Right hindlimb (tissue), 1 donor: ENCODE data around the gene NR5A2.

Source experiments
- DNase-seq: peaks from one replicate; pipeline ENCODE4 v3.0.0-alpha.2; 2018

Gene NR5A2

GRCh38 chr1:200128944-200129879, 101.7 kb downstream of the NR5A2 start:
- DNase-seq, result no peak

DNA sequence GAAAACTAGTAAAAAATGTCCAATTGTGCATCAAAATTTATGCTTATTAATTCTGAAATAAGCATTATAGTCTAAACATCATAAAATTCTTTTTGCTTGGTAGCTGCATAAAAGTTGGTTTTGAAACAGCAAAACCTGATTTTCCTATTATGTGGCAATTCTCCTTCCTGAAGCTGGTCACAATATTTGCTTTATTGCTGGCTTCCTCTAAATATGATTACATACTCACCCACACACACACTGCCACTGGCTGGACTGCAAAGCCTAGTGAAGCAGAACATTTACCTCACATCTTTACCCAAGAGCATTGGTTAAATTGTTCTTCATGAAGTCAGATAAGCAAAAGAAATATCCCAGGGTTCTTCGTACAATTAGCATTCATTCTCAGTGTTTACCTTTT, 103.0 kb downstream of the NR5A2 start:
- no peak for DNase-seq

DNA sequence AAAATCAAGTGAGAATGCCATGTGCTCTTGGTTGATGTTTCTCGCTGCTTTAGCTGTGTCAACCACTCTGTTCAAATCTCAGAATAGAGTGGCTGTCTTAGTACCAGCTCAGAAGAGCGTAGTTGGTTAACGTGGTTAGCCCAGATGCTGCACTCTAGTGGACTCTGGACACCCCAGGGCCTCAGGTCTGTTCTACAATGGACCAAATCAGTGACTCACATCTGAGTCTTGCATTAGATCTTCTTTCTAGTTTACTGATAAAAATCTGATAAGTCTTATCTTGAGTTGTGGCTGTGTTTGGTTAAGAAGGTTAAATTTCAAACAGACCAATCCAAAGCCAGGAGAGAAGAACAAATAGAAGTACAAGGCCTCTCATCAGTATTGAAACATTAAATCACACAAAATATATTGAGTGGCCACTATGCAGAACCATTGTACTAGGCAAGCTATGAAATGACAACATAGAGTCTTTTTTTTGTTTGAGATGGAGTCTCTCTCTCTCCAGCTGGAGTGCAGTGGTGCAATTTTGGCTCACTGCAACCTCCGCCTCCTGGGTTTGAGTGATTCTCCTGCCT, 104.1 kb downstream of the NR5A2 start:
- DNase-seq, result no peak

- DNase-seq, result no peak
Measured at GRCh38 chr1:200133123-200133522, 105.6 kb downstream of the NR5A2 start.

- no peak for DNase-seq
Measured at GRCh38 chr1:200134116-200134515, 106.6 kb downstream of the NR5A2 start.

GRCh38 chr1:200136384-200136783, 108.9 kb downstream of the NR5A2 start:
- DNase-seq, result no peak

GRCh38 chr1:200139661-200140250, 112.2 kb downstream of the NR5A2 start:
- no peak for DNase-seq

- DNase-seq, result no peak
Measured at GRCh38 chr1:200143347-200143746, 115.8 kb downstream of the NR5A2 start.

DNA sequence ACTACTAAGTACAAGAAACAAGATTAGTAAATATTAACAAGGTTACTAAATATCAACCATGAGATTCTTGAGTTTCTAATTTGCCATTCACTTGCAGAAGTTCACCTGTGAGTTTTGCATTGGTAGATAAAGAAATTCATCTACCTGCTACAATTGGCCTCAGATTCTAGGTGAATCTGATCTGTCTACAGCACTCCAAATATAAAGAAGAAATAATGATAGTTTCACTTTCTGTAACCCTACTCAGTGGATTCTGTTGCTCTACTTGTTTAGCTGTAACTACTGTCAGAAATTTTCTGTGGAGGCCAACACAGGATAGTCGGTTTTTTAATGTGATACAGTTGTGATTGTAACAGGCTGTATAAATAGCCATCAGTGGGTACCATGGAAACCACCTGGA, 118.6 kb downstream of the NR5A2 start:
- no peak for DNase-seq

GRCh38 chr1:200147094-200147493, 119.6 kb downstream of the NR5A2 start:
- no peak for DNase-seq

- DNase-seq, result no peak
Measured at GRCh38 chr1:200147742-200148141, 120.2 kb downstream of the NR5A2 start.

GRCh38 chr1:200150006-200150405, 122.5 kb downstream of the NR5A2 start:
- no peak for DNase-seq

- no peak for DNase-seq
Measured at GRCh38 chr1:200150721-200151120, 123.2 kb downstream of the NR5A2 start.

GRCh38 chr1:200152336-200152735, 124.8 kb downstream of the NR5A2 start:
- no peak for DNase-seq

DNA sequence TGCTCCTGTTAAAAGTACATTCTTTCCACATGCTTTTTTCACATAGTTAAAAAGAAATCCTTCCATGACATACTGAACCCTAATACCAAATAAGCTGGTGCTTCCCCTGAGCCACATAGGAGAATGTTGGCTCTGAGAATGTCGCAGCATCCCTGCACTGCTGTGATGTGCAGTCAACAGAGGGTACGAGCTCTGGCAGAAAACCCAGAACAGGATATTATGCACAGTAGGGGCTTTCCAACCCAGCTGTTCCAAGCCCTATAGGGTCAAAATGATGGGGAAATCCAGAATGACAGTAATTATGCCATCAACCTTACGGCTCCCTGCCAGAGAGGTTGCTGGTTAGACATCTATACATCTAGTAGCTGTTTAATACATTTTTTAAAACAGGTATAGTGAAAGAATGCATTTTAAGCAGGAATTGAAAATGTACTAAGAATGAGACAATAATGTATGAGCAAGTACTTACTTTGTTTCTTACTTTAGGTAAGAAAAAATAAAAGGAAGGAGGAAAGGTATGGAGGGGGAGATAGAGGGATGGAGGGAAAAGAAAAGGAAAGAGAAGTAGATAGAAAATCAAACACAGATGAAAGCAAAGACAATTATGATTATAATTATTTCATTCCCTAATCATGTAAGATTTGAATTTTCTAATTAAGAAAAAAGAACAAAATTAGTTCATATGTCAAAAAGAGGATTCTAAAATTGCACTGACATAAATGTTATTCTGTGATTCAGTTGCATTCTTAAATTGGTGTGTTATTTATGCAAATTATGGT, 126.0 kb downstream of the NR5A2 start:
- no peak for DNase-seq

GRCh38 chr1:200154069-200154767, 126.7 kb downstream of the NR5A2 start:
- no peak for DNase-seq

DNA sequence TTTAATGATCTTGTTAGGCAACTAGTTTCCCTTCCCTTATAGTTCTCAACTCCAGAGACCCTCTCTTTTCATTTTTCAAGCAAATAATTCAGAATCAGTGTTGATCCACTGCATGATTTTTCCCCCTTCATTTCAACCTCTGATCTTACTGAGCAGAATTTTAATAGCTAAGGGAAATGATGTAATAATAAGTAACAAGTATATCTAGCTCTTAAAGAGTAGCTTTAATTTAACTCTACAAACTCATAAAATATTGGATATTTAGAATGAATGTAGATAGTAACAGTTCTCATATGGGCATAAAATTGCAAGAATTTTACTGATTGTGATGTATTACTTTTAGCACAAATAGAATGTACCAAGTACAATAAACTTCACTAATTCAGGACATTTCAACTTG, 130.2 kb downstream of the NR5A2 start:
- no peak for DNase-seq

GRCh38 chr1:200161801-200162200, 134.3 kb downstream of the NR5A2 start:
- DNase-seq, result no peak

- DNase-seq, result no peak
Measured at GRCh38 chr1:200162258-200162657, 134.7 kb downstream of the NR5A2 start.

- DNase-seq, result no peak
Measured at GRCh38 chr1:200162877-200163276, 135.4 kb downstream of the NR5A2 start.

DNA sequence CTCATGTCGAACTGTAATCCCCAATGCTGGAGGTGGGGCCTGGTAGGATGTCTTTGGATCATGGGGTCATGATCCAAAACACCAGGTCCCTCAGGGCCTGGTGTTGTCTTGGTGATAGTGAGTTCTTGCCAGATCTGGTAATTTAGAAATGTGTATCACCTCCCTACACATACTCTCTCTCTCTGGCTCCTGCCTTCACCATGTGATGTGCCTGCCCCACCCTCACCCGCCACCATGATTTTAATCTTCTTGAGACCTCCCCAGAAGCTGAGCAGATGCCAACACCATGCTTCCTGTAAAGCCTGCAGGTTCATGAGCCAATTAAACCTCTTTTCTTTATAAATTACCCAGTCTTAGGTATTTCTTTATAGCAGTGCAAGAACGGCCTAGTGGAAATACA, 136.4 kb downstream of the NR5A2 start:
- no peak for DNase-seq

DNA sequence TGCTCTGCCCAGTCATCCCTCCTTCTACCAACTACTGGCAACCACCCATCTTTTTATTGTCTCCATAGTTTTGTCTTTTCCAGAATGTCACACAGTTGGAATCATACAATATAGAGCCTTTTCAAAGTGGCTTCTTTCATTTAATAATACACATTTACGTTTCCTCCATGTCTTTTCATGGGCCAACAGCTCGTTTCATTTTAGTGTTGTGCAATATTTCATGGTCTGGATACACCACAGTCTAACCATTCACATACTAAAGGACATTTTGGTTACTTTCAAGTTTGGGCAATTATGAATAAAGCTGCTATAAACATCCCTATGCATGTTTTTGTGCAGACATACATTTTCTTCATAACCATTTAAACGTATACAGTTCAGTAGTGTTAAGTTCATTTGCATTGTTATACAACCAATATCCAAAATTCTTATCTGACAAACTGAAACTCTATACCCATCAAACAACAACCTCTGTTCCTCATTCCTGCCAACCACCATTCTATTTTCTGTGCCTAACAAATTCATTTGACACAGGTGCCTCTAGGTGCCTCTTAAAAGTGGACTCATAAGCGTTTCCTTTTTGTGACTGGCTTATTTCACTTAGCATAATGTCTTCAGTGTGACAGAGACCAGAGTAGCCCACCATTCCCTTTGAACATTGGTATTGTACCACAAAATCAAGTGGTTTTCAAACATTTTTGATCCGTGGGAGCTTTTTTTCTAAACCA, 138.1 kb downstream of the NR5A2 start:
- no peak for DNase-seq
